GM12801 (cell line): ENCODE results near the gene CPO.

Experiments
- CTCF ChIP-seq: IDR thresholded peaks from one replicate; pipeline ENCODE4 v1.5.1; 2011; ENCODE audit warnings: control low read depth; ENCODE audit not compliant: insufficient read length; ENCODE audit errors: extremely low read depth

Gene CPO

GRCh38 chr2:206993396-206993911, 54.1 kb downstream of the CPO start:
- no peak for TF ChIP-seq CTCF

GRCh38 chr2:206993964-206994363, 54.6 kb downstream of the CPO start:
- no peak for TF ChIP-seq CTCF

GRCh38 chr2:206996556-206997065, 57.3 kb downstream of the CPO start:
- TF ChIP-seq CTCF, result no peak

GRCh38 chr2:207008105-207008990, 69.0 kb downstream of the CPO start:
- no peak for TF ChIP-seq CTCF

- TF ChIP-seq CTCF, result no peak
Observed at GRCh38 chr2:207012461-207012860, 73.1 kb downstream of the CPO start.

GRCh38 chr2:207014424-207014823, 75.1 kb downstream of the CPO start:
- no peak for TF ChIP-seq CTCF

GRCh38 chr2:207015901-207016300, 76.6 kb downstream of the CPO start:
- no peak for TF ChIP-seq CTCF
